H9 (cell line): ENCODE measurements around the gene SLC18B1. TPM values are rescaled to one million over a fixed set of nuclear protein-coding genes. Genes with fewer than 3 reads are reported as not detected.

ENCODE experiments used
- DNase-seq: peaks from one replicate; pipeline ENCODE4 v3.0.0-alpha.2; 2017
- H2AFZ ChIP-seq: one replicate; pipeline ENCODE4 v1.6.1; 2013; ENCODE audit warnings: mild to moderate bottlenecking, low read length, control low read depth, moderate library complexity
- H2AK5ac ChIP-seq: 2 replicates; pipeline ENCODE4 v1.6.1; 2013; ENCODE audit warnings: low read length, control low read depth, mixed read lengths; ENCODE audit not compliant: insufficient read length
- H2BK120ac ChIP-seq: one replicate; pipeline ENCODE4 v1.6.1; 2013; ENCODE audit warnings: low read depth, mild to moderate bottlenecking, low read length, control low read depth, inconsistent platforms; ENCODE audit not compliant: poor library complexity, severe bottlenecking
- H2BK12ac ChIP-seq: 2 replicates; pipeline ENCODE4 v1.6.1; 2013; ENCODE audit warnings: low read length, control low read depth, mixed read lengths, low read depth; ENCODE audit not compliant: insufficient read length
- H2BK15ac ChIP-seq: 2 replicates; pipeline ENCODE4 v1.6.1; 2013; ENCODE audit warnings: low read depth, low read length, control low read depth
- H2BK20ac ChIP-seq: one replicate; pipeline ENCODE4 v1.6.1; 2013; ENCODE audit warnings: low read depth, mild to moderate bottlenecking, low read length, control low read depth, inconsistent platforms; ENCODE audit not compliant: poor library complexity, severe bottlenecking
- H2BK5ac ChIP-seq: 2 replicates; pipeline ENCODE4 v1.6.1; 2013; ENCODE audit warnings: low read length, control low read depth, mixed read lengths; ENCODE audit not compliant: insufficient read length
- H3K14ac ChIP-seq: 2 replicates; pipeline ENCODE4 v1.6.1; 2013; ENCODE audit warnings: low read length, control low read depth; ENCODE audit not compliant: insufficient read depth
- H3K18ac ChIP-seq: 2 replicates; pipeline ENCODE4 v1.6.1; 2013; ENCODE audit warnings: low read depth, mild to moderate bottlenecking, mixed read lengths, low read length, control low read depth; ENCODE audit not compliant: insufficient read length
- H3K23ac ChIP-seq: 2 replicates; pipeline ENCODE4 v1.6.1; 2013; ENCODE audit warnings: low read length, control low read depth, mixed read lengths, low read depth; ENCODE audit not compliant: insufficient read length
- H3K23me2 ChIP-seq: 2 replicates; pipeline ENCODE4 v1.6.1; 2013; ENCODE audit warnings: low read depth, mild to moderate bottlenecking, mixed read lengths, low read length, control low read depth; ENCODE audit not compliant: insufficient read length, poor library complexity, severe bottlenecking
- H3K27ac ChIP-seq: 2 replicates; pipeline ENCODE4 v1.5.1; 2013; ENCODE audit warnings: low read length, control low read depth, mixed read lengths, low read depth; ENCODE audit not compliant: insufficient read length
- H3K27me3 ChIP-seq: 2 replicates; pipeline ENCODE4 v1.6.1; 2013; ENCODE audit warnings: low read length, control low read depth, inconsistent platforms; ENCODE audit not compliant: insufficient read depth
- H3K4ac ChIP-seq: 2 replicates; pipeline ENCODE4 v1.6.1; 2013; ENCODE audit warnings: low read depth, mild to moderate bottlenecking, control low read depth, inconsistent platforms, low read length, moderate library complexity
- H3K4me1 ChIP-seq: 2 replicates; pipeline ENCODE4 v1.6.1; 2013; ENCODE audit warnings: low read length, control low read depth, inconsistent platforms; ENCODE audit not compliant: insufficient read depth
- H3K4me2 ChIP-seq: 2 replicates; pipeline ENCODE4 v1.6.1; 2013; ENCODE audit warnings: low read length, control low read depth, mixed read lengths; ENCODE audit not compliant: insufficient read length, insufficient read depth
- H3K56ac ChIP-seq: 2 replicates; pipeline ENCODE4 v1.6.1; 2013; ENCODE audit warnings: low read depth, mild to moderate bottlenecking, mixed read lengths, low read length, control low read depth; ENCODE audit not compliant: insufficient read length
- H3K79me1 ChIP-seq: 2 replicates; pipeline ENCODE4 v1.6.1; 2013; ENCODE audit warnings: low read depth, mild to moderate bottlenecking, moderate library complexity, low read length, control low read depth, inconsistent platforms; ENCODE audit not compliant: insufficient read depth, poor library complexity, severe bottlenecking
- H3K79me2 ChIP-seq: 2 replicates; pipeline ENCODE4 v1.6.1; 2013; ENCODE audit warnings: low read length, control low read depth, inconsistent platforms; ENCODE audit not compliant: insufficient read depth
- H3K9ac ChIP-seq: 2 replicates; pipeline ENCODE4 v1.6.1; 2013; ENCODE audit warnings: low read length, control low read depth, mixed read lengths; ENCODE audit not compliant: insufficient read length; ENCODE audit errors: extremely low read depth
- H3K9me3 ChIP-seq: one replicate; pipeline ENCODE4 v1.6.1; 2013; ENCODE audit warnings: low read depth, low read length, inconsistent platforms; ENCODE audit not compliant: control insufficient read depth
- H3T11ph ChIP-seq: one replicate; pipeline ENCODE4 v1.6.1; 2013; ENCODE audit warnings: mild to moderate bottlenecking, low read length, control low read depth, inconsistent platforms
- H4K20me1 ChIP-seq: one replicate; pipeline ENCODE4 v1.6.1; 2013; ENCODE audit not compliant: control insufficient read depth, insufficient read length, insufficient read depth
- H4K5ac ChIP-seq: 2 replicates; pipeline ENCODE4 v1.6.1; 2013; ENCODE audit warnings: low read depth, mild to moderate bottlenecking, mixed read lengths, low read length, control low read depth; ENCODE audit not compliant: insufficient read length
- H4K8ac ChIP-seq: replicated peaks from 2 replicates; pipeline ENCODE4 v1.6.1; 2013; ENCODE audit warnings: low read length, control low read depth, mixed read lengths, low read depth; ENCODE audit not compliant: insufficient read length
- H4K91ac ChIP-seq: 2 replicates; pipeline ENCODE4 v1.6.1; 2013; ENCODE audit warnings: low read depth, mild to moderate bottlenecking, moderate library complexity, mixed read lengths, low read length, control low read depth; ENCODE audit not compliant: insufficient read length
- H3K27ac Mint-ChIP-seq, 3 experiments: 2 replicates in 2 of 3; 3 replicates in 1 of 3; pipeline ENCODE4 v1.8.0; 2020 to 2021; ENCODE audit warnings: mixed read lengths in 3 of 3, mild to moderate bottlenecking in 1 of 3, moderate library complexity in 1 of 3
- H3K27me3 Mint-ChIP-seq: 2 replicates; pipeline ENCODE4 v1.8.0; 2021; ENCODE audit warnings: low read depth, mild to moderate bottlenecking, moderate library complexity, mixed read lengths
- H3K36me3 Mint-ChIP-seq, 3 experiments: 2 replicates in 2 of 3; 3 replicates in 1 of 3; pipeline ENCODE4 v1.8.0; 2020 to 2021; ENCODE audit warnings: low read depth in 3 of 3, mixed read lengths in 3 of 3; ENCODE audit not compliant: insufficient read depth in 1 of 3
- H3K4me1 Mint-ChIP-seq, 2 experiments: 2 replicates each; pipeline ENCODE4 v1.8.0; 2020; ENCODE audit warnings: mixed read lengths in 2 of 2
- H3K4me3 Mint-ChIP-seq, 2 experiments: 2 replicates in 1 of 2; 3 replicates in 1 of 2; pipeline ENCODE4 v1.8.0; 2020 to 2021; ENCODE audit warnings: mild to moderate bottlenecking in 2 of 2, mixed read lengths in 2 of 2, moderate library complexity in 1 of 2
- H3K9me3 Mint-ChIP-seq, 2 experiments: 2 replicates in 1 of 2; 3 replicates in 1 of 2; pipeline ENCODE4 v1.8.0; 2020; ENCODE audit warnings: mild to moderate bottlenecking in 2 of 2, mixed read lengths in 2 of 2, moderate library complexity in 1 of 2
- WGBS: extraction: QIAGEN DNeasy Blood & Tissue Kit; methylation state at CpG from one replicate; pipeline ENCODE4 v1.1.7; 2013; ENCODE audit warnings: missing lambda C conversion rate, low lambda C conversion rate, mixed read lengths; ENCODE audit not compliant: insufficient read length; ENCODE audit errors: extremely low coverage; 5-methylcytosine and 5-hydroxymethylcytosine counted together
- total RNA-seq: library from RNA; stranded (reverse); gene quantifications from 2 replicates; pipeline ENCODE4 v1.2.1, GENCODE V29; 2021
- TF ChIP-seq, protein P1 (sequence below): fragments of 200-600 bp; sonication (generic); conservative IDR thresholded peaks from 3 replicates; pipeline ENCODE4 v1.8.0; 2021; ENCODE audit warnings: antibody characterized with exemption, mild to moderate bottlenecking

The SLC18B1 gene
- total RNA-seq, 1 experiment from 2014 or later = 19.8 TPM

DNA sequence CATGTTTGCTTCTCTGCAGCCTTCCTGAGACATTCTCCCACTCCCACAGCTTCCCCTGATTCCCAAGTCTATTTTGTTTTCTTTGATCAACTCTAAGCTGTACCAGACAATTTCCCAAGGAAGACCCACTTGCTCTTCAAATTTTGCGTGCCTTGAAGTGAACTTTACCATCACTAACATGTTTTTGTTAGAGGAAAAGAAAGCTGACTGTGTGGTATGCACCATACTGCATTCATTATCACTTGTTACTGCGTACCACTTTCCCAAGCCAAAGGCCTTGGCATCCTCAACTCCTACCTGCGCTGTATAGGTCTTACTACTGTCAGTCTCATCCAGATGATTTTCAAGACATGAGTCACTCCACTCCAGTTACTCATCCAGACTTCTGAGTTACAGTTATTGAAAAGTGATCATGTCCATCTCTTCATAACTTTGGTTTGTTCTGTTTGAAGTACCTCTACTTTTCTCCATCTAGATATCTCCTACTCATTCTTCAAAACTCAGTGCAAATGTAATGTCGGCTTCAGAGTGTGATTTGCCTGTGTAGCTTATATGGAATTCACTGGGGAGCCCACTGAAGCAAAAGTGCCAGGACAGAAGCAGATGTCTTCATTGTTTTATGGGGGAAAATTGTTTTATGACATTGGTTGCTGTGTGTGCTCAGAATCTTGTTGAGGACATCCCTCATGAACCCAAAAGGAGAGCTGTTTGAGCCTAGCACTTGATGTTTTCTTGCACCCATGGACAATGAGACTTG lies 21.1 kb upstream of the SLC18B1 start:
- H2BK12ac ChIP-seq = no peak overlapping the region
- H2BK20ac ChIP-seq = no peak overlapping the region
- H3K23me2 ChIP-seq = no peaks in the 10 kb centered on the region
- H3K4ac ChIP-seq = no peak overlapping the region
- no peak overlapping the region for H3K14ac ChIP-seq
- H2BK15ac ChIP-seq = no peak overlapping the region
- no peak overlapping the region for H3K9ac ChIP-seq
- Mint-ChIP-seq H3K36me3 (peaks cover 38 to 53% (median 50%) of the 10 kb centered on the region in 3 experiments), H3K27me3 (peaks cover 1% of the 10 kb centered on the region; the same call in 1 of the 2 replicates), H3K4me3 (no peak overlapping the region), H3K27ac (peak overlapping the region; percentile 29 to 95 (median 53); a peak in 6 of 7 replicates), H3K4me1 (peaks cover 29 to 32% of the 10 kb centered on the region in 2 experiments), H3K9me3 (peaks cover 0 to 3% of the 10 kb centered on the region in 2 experiments; a peak in 2 of 5 replicates)
- DNase-seq = no peak
- peaks cover 2% of the 10 kb centered on the region for H4K20me1 ChIP-seq
- no peak overlapping the region for H4K5ac ChIP-seq
- WGBS = no CpG with 5 or more reads among the region's 4 CpGs
- H4K8ac ChIP-seq = no peak overlapping the region
- H2BK5ac ChIP-seq = no peak overlapping the region
- TF ChIP-seq, protein P1, sequence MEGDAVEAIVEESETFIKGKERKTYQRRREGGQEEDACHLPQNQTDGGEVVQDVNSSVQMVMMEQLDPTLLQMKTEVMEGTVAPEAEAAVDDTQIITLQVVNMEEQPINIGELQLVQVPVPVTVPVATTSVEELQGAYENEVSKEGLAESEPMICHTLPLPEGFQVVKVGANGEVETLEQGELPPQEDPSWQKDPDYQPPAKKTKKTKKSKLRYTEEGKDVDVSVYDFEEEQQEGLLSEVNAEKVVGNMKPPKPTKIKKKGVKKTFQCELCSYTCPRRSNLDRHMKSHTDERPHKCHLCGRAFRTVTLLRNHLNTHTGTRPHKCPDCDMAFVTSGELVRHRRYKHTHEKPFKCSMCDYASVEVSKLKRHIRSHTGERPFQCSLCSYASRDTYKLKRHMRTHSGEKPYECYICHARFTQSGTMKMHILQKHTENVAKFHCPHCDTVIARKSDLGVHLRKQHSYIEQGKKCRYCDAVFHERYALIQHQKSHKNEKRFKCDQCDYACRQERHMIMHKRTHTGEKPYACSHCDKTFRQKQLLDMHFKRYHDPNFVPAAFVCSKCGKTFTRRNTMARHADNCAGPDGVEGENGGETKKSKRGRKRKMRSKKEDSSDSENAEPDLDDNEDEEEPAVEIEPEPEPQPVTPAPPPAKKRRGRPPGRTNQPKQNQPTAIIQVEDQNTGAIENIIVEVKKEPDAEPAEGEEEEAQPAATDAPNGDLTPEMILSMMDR = no peak
- no peak overlapping the region for H3K23ac ChIP-seq
- peaks cover 12% of the 10 kb centered on the region for H3K79me2 ChIP-seq
- H3T11ph ChIP-seq = no peak overlapping the region
- H4K91ac ChIP-seq = no peak overlapping the region
- H3K79me1 ChIP-seq = no peaks in the 10 kb centered on the region
- H2AK5ac ChIP-seq = no peak overlapping the region
- peak overlapping the region; percentile 48 for H3K27ac ChIP-seq
- H3K18ac ChIP-seq = no peak overlapping the region
- no peak overlapping the region for H2BK120ac ChIP-seq
- H3K56ac ChIP-seq = no peak overlapping the region
- no peak overlapping the region for H2AFZ ChIP-seq
- no peaks in the 10 kb centered on the region for H3K4me1 ChIP-seq
- H3K4me2 ChIP-seq = no peak overlapping the region
- H3K9me3 ChIP-seq = no peaks in the 10 kb centered on the region
- H3K27me3 ChIP-seq = no peaks in the 10 kb centered on the region
